Esophagus (tissue), 2 donors: ENCODE results near the gene OTC. TPM values are rescaled to one million over a fixed set of nuclear protein-coding genes. Genes with fewer than 3 reads are reported as not detected.

Experiments used
- H3K27ac ChIP-seq, 2 donors: one replicate each; pipeline ENCODE4 v1.5.1; 2013; ENCODE audit warnings: low read depth in 2 of 2, mild to moderate bottlenecking in 2 of 2, inconsistent platforms in 1 of 2, low read length in 1 of 2, moderate library complexity in 1 of 2
- H3K27me3 ChIP-seq, 2 donors: one replicate each; pipeline ENCODE4 v1.6.1; 2013; ENCODE audit warnings: low read length in 2 of 2, control low read depth in 1 of 2, mild to moderate bottlenecking in 1 of 2; ENCODE audit not compliant: insufficient read depth in 2 of 2, control insufficient read depth in 1 of 2
- H3K36me3 ChIP-seq, 2 donors: one replicate each; pipeline ENCODE4 v1.6.1; 2013; ENCODE audit warnings: low read length in 1 of 2; ENCODE audit not compliant: control insufficient read depth in 2 of 2, insufficient read depth in 2 of 2
- H3K4me1 ChIP-seq, 2 donors: one replicate each; pipeline ENCODE4 v1.6.1; 2013; ENCODE audit warnings: low read length in 1 of 2; ENCODE audit not compliant: control insufficient read depth in 2 of 2, insufficient read depth in 2 of 2
- H3K4me3 ChIP-seq, 2 donors: one replicate each; pipeline ENCODE4 v1.5.1; 2013; ENCODE audit warnings: low read length in 2 of 2, mild to moderate bottlenecking in 2 of 2, low read depth in 1 of 2, moderate library complexity in 1 of 2
- H3K9me3 ChIP-seq, 2 donors: one replicate each; pipeline ENCODE4 v1.6.1; 2013; ENCODE audit warnings: mild to moderate bottlenecking in 2 of 2, low read depth in 1 of 2, low read length in 1 of 2, moderate library complexity in 1 of 2; ENCODE audit not compliant: control insufficient read depth in 2 of 2, insufficient read depth in 1 of 2
- WGBS, 2 donors: extraction: QIAGEN DNeasy Blood & Tissue Kit; methylation state at CpG; one replicate each; pipeline ENCODE4 v1.1.7; 2013; 5-methylcytosine and 5-hydroxymethylcytosine counted together
- polyA plus RNA-seq, 2 donors: library from polyadenylated mRNA; stranded (reverse); fragments of 200-250 nt; gene quantifications; one replicate each; pipeline ENCODE4 v1.2.3, GENCODE V29; 2013
- donor health status: healthy with polysubstance abuse.
- donor health status: Bipolar disorder and iron deficiency.

The OTC gene
- polyA plus RNA-seq, 2 donors, result 0.12 to 0.20 TPM

DNA sequence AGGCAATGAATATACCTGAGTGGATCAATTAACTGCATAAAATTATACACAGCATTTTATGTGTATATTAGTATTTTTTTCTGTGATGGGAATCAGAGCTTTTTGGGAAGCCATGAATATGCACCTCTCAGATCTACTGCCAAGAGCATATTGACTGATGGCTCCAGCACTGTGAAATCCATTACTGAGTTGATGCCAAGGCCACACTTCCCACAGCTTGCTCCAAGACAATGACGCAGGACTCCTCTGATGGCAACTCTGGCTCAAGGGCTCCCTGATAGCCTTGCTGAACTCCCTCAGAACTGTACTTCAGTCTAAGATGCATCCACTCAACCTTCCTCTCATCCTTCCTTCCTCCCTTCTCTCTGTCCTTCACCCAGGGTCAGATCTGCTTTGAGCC is 82.7 kb downstream of the OTC start:
- Histone ChIP-seq H3K27ac (no peak overlapping the region), H3K4me3 (no peak overlapping the region), H3K27me3 (peaks cover 0 to 3% of the 10 kb centered on the region in 2 donors), H3K9me3 (no peaks in the 10 kb centered on the region), H3K4me1 (no peaks in the 10 kb centered on the region), H3K36me3 (no peaks in the 10 kb centered on the region)
- 69 to 76% methylated on average over 1 of the region's 1 CpG for WGBS, 2 donors

DNA sequence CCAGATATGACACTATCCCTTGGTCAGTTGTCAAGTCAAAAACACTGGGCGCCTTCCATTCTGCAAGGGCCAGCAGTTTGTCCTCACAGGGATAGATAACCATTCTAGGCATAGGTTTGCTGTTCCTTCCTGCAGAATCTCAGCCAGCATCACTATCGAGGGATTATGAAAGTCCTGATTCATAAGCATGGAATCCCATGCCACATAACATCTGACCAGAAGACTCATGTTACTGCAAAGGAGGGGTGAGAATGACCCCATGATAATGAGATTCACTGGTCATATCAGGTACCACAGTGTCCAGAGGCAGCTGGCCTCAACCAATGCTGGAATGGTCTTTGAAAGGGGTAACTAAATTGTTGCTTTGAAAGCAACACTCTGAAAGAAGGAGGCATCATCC is 84.7 kb downstream of the OTC start:
- H3K27ac ChIP-seq, result no peak overlapping the region
- H3K9me3 ChIP-seq, result no peaks in the 10 kb centered on the region
- H3K36me3 ChIP-seq, result no peaks in the 10 kb centered on the region
- H3K4me3 ChIP-seq, result no peak overlapping the region
- H3K4me1 ChIP-seq, result no peaks in the 10 kb centered on the region
- no peaks in the 10 kb centered on the region for H3K27me3 ChIP-seq
- 64 to 91% methylated on average over 2 of the region's 2 CpGs for whole genome bisulfite sequencing, 2 donors

GRCh38 chrX:38438321-38438720 is 85.9 kb downstream of the OTC start:
- H3K4me1 ChIP-seq, result no peaks in the 10 kb centered on the region
- H3K36me3 ChIP-seq, result no peaks in the 10 kb centered on the region
- H3K4me3 ChIP-seq, result no peak overlapping the region
- H3K27me3 ChIP-seq, result no peaks in the 10 kb centered on the region
- no peaks in the 10 kb centered on the region for H3K9me3 ChIP-seq
- WGBS, 2 donors, result 58 to 60% methylated on average over 5 of the region's 5 CpGs
- no peak overlapping the region for H3K27ac ChIP-seq

DNA sequence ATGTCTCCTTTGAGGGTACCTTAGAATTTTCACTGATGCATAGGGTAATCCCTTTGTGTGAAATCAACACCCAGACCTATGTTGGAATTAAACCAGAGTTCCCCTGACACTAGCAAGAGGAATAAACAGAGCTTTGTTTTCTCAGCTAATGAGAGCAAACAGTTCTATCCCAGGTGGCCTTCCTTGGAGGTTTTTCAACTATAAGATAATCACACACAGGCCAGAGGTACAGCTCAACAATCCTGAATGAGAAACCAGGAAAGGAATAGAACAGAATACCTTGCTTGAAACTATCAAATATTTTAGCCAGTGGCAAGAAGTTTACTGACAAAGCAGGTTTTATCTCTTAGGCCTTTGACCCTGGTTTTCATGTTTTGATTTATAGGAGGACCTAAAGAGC is 100.2 kb downstream of the OTC start:
- H3K4me3 ChIP-seq, result no peak overlapping the region
- no peaks in the 10 kb centered on the region for H3K36me3 ChIP-seq
- no peak overlapping the region for H3K27ac ChIP-seq
- H3K27me3 ChIP-seq, result no peaks in the 10 kb centered on the region
- no peaks in the 10 kb centered on the region for H3K4me1 ChIP-seq
- no peaks in the 10 kb centered on the region for H3K9me3 ChIP-seq

DNA sequence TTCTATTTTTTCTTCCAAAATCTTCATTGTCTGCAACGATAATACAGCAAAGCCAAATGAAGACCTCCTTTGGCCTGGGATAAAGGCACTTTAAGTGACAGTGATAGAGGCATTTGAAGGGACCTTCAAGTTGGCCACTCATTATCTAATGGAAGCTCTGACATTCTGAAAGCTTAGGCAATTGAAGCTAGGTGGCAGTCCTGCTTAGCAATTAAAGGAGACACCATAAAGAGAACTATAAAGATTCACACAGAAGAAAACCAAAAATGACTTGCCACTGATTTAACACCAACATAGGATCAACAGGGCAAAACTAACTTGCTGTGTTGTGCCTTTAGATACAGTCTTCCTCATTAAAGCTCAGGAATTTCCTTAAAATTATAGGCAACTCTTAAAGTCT is 105.7 kb downstream of the OTC start:
- Histone ChIP-seq H3K9me3 (peaks cover 0 to 3% of the 10 kb centered on the region in 2 donors), H3K27ac (no peak overlapping the region), H3K27me3 (no peaks in the 10 kb centered on the region), H3K36me3 (no peaks in the 10 kb centered on the region), H3K4me3 (no peak overlapping the region), H3K4me1 (no peaks in the 10 kb centered on the region)
- 69 to 74% methylated on average over 1 of the region's 1 CpG for WGBS, 2 donors

DNA sequence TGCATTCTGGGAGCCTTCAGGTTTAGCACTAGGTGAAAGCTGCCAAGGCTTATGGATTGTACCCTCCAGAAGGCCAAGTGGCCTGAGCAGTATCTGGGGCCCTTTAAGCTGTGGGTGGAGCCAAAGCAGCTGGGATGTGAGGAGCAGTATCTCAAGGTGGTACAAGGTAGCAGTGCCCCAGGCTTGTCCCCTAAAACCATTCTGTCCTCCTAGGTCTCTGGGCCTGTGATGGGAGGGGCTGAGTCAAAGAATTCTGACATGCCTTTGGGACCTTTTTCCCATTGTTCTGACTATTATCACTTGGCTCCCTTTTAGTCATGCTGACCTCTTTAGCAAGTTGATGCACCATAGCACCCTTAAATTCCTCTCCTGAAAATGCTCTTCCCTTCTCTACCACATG is 109.9 kb downstream of the OTC start:
- Histone ChIP-seq H3K27me3 (no peaks in the 10 kb centered on the region), H3K4me3 (no peak overlapping the region), H3K4me1 (no peaks in the 10 kb centered on the region), H3K36me3 (no peaks in the 10 kb centered on the region), H3K27ac (no peak overlapping the region), H3K9me3 (peaks cover 0 to 3% of the 10 kb centered on the region in 2 donors)

DNA sequence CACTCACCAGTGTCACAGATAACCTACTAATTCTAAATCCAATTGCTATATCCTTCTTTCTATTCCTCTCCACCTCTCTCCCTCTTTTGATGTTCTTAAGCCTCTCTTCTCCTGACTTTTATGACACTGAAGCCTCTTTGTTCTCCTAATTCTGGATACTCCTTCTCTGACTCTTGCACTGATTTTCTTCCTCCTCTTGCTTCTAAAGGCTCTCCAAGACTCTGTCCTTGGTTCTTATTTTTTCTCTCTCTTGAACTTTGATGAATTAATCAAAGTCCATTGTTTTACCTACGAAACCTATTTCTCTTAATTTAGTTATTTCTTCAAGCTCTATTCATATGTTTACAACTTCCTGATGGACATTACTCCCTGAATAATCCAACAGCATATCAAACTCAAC is 113.3 kb downstream of the OTC start:
- WGBS, 2 donors, result 58 to 72% methylated on average over 1 of the region's 1 CpG

DNA sequence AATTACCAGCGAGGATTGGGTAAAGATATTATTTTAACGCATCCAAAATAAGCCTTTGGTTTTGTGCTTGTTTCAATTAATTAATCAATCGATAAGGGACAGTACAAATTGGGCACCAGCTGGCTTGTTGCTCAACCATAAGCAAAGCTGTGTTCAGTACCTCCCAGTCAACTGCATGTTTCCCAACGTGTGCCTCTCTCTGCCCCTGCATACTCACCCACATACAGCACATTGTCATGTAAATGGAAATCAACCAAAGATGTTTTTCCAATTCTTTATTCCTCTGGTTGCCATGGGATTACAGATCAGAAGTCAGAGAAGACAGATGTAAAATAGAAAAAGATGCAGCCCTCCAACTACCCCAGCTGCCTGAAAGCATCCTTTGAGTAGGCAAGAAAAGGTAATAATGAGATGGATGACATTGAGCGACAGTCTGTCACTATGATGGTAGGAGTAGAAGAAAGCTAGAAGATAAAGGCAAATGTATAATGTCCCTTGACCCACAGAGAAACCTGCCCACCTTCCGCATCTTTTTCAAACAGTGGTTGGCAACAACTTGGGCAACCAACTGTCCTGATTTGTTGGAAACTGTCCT is 116.3 kb downstream of the OTC start:
- Histone ChIP-seq H3K9me3 (no peaks in the 10 kb centered on the region), H3K4me1 (no peaks in the 10 kb centered on the region), H3K27me3 (no peaks in the 10 kb centered on the region), H3K4me3 (no peak overlapping the region), H3K36me3 (no peaks in the 10 kb centered on the region), H3K27ac (no peak overlapping the region)
- WGBS, 2 donors, result 76 to 86% methylated on average over 6 of the region's 6 CpGs

More for the DNA sequence above, 113.3 kb downstream of the OTC start:
- H3K9me3 ChIP-seq, result peaks cover 0 to 3% of the 10 kb centered on the region in 2 donors
- no peaks in the 10 kb centered on the region for H3K27me3 ChIP-seq
- H3K27ac ChIP-seq, result no peak overlapping the region
- H3K4me1 ChIP-seq, result no peaks in the 10 kb centered on the region
- H3K4me3 ChIP-seq, result no peak overlapping the region
- H3K36me3 ChIP-seq, result no peaks in the 10 kb centered on the region

Other genes with a start within 250 kb of the OTC start
- 10 to 100 TPM in 1 of 2 donors, 1 to 10 TPM in 1; 4.1 to 10.4 TPM for gene SRPX, start 131.7 kb upstream of the OTC start, polyA plus RNA-seq
- gene RPGR, start 25.1 kb upstream of the OTC start, polyA plus RNA-seq, result 10 to 100 TPM in 1 of 2 donors, 1 to 10 TPM in 1; 4.3 to 10.0 TPM
- 10 to 100 TPM in 1 of 2 donors, 1 to 10 TPM in 1; 6.1 to 16.8 TPM for gene TSPAN7, start 208.9 kb downstream of the OTC start, polyA plus RNA-seq